CD4-positive, alpha-beta T cell treated with Interleukin-1 beta for 1 hour (primary cell): ENCODE data around the gene EIPR1.
"Not testable (repeated sequence)": the region's sequence is repeated elsewhere in the genome, so short reads cannot be mapped to it uniquely, and the experiment has no call there.

ENCODE experiments used
- DNase-seq, 2 donors: peaks; one replicate each; pipeline ENCODE4 v3.0.0-alpha.2; 2020 to 2022

EIPR1 gene

GRCh38 chr2:3285901-3286645 is 91.5 kb downstream of the EIPR1 start:
- no peak for DNase-seq

DNA sequence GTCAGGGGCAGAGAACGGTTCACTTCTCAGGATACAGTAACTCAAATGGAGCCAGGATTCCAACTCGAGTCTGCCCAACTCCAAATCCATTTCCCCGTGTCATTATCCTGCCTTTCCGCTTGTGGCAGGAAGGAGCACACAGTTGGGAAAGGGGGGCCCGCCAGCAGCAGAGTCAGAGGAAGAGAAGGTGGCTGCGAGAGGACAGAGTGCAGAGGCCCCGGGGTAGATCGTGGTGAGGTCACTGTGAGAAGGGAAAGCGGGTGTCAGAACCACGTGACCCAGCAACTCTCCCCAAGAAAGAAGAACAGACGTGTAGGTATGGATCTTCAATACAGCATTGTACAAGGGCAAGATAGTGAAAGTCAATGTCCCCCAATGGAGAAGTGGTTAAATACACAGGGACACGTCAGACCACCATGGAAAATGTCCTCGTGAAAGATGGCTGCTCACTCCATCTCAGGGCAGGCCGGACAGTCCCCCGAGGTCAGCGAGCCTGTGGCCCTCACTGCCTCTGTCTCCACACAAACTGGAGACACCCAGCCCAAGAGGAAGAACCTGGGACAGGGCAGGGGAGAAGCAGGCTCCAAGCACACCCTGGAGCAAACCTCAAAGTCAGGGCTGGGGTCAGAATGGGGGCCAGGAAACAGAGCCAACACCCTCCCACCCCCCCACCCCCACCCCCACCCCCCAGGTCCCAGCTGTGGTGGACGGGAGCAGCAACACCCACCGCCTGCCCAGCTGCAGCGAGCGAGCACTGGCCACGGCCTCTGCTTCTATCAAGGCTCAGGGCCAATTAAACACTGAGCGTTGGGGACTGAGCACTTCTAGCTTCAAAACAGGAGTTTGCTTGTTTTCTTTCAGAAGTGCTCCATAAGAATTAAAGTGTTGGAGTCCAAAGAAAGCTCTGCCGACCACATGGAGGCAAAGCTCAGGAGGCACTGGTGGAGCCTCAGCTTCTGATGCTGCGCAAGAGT is 92.7 kb downstream of the EIPR1 start:
- no peak for DNase-seq

- DNase-seq = not testable (repeated sequence)
Measured at GRCh38 chr2:3283876-3284656, 93.6 kb downstream of the EIPR1 start.

DNA sequence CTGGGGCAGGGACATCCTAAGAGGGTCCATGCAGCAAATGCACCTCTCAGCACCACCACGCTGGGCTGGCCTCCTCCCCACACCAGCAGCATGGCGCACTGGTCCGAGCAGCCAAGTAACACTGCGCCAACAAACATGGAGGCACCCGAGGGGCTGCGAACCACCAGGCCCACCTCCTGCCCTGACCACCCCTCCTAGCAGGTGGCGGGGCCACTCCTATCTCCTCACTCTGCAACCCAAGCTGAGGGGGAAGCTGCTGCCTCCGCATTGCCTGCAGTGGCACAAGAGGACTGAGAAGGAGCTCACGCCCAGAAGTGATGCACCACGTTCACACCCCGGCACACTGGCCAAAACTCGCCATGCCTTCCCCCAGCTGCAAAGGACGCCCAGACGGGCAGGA is 94.4 kb downstream of the EIPR1 start:
- DNase-seq = no peak

DNA sequence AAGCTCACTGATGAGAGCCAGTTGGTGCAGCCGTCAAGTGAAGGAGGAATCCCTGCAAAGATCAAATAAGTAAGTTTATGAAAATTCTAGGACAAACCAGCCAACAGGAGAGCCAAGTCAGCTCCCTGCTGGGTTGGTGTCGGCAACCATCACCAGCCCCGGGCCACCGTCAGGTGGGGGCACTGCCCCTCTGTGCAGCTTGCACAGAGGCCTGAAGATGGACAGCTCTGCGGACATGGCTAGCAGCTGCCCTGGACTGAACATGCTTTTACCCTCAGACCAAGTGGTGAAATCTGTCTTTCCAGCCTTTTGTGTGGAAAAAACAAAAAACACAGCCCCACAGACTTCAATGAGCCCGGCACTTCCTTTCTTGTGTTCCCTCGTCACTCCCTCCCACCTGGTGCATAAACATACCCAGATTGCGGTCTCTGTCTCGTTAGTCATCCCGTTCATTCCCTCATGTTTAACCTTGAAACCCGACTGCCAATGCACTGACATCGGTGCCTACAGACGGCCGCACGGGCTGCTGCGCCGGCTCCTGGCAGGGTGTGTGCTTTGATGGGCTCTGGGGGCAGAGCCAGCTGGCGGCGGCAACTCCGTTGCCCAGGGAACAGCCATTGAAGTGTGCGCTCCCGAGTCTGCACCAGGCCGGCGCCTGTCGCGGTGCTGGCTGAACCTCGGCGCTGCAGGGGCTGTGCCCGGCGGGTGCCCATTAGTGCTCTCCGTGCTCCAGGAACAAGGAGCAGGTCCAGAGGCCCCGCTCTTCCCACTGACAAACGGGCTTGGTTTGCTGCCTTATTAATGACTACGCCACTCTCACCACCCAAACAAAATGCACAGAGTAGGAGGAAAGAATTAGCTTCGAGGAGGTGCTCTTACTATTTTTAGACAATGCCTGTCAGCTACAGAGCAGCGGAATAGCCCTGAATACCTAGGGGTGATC is 95.3 kb downstream of the EIPR1 start:
- DNase-seq = no peak

DNA sequence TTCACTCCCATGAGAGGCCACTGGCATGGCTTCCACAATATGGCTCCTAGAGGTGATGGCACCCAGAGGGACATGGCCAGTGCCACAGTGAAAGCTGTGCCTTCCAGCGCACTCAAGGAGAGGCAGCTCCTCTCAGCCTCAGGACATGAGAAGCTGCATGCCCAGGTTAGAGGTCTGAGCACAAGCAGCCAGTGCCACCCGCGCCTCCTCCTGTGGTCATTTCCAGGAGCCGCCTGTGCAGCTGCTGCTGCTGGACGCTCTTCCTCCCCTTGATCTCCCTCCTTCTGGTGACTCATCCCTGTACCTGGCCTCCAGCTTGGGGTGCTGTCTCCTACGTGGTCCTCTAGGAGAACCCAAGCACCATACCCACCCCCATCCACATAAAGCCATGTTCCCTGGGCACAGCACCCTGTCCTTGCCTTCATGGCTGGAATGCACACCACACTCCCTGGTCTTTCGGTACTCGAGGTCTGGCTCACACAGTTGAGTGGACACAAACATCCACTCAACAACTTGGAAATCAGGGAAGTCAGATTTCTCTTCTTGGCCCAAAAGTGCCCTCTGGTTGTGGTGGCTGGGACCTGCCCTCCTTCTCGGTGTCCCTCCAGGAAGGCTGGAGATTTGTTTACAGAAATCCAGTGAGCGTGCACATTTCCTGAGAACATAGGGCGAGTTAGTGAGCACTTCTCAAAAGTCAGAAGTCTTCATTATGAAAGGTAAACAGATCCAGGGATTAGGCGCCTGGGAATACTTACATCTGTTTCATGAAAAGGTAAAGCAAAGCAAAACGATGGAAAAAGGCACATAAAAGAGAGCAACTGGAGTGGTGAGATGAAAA is 96.7 kb downstream of the EIPR1 start:
- DNase-seq = no peak

DNA sequence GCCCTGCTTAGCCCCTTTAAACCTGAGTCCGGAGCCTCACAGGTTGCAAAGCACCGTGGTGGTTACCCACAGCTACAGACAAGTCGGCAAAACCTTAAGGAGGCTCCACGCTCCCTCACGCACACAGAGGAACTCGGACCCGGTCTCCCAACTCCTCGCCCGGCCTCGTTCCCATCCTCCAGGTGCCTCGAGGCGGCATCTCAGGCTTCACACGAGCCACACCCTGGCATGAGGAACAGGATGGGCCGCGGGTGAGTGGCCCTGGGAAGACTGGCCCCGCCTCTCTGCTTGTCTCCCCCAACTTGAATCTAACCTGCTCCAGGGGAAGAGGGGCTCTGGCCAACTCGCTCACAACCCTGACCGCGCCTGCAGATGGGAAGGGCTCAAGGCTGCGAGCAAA is 97.4 kb downstream of the EIPR1 start:
- no peak for DNase-seq

DNA sequence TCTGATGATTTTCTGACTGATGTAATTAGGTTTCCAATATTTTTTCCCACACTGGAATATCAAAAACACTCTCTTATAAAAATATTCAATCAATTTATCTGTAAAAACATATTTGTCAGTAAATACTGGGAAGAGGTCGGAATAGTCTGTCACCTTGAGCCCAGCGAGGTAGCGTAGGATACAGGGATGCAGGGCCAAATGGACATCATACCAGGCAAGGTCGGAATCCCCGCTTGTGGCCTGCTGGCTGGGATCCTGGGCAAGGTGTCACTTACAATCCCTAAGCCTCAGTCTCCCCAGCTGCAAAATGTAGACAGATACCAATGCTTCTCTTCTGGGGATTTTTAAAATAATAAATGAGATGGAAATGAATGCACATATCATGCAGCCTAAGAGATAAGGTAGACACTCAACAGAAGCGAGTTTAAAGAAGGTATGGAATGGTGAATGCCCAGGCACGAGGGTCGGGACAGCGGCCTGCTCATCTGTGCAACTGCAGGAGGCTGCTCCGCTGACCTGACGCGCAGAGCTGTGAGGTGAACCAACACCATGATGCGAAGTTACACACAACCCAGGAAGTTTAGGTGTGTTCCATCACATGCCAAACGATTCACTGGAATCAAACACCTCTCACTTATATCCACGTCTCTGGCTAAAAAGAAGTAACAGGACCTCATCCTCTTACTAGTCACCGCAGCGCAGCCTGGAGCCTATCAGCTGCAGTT is 98.2 kb downstream of the EIPR1 start:
- DNase-seq = no peak

DNA sequence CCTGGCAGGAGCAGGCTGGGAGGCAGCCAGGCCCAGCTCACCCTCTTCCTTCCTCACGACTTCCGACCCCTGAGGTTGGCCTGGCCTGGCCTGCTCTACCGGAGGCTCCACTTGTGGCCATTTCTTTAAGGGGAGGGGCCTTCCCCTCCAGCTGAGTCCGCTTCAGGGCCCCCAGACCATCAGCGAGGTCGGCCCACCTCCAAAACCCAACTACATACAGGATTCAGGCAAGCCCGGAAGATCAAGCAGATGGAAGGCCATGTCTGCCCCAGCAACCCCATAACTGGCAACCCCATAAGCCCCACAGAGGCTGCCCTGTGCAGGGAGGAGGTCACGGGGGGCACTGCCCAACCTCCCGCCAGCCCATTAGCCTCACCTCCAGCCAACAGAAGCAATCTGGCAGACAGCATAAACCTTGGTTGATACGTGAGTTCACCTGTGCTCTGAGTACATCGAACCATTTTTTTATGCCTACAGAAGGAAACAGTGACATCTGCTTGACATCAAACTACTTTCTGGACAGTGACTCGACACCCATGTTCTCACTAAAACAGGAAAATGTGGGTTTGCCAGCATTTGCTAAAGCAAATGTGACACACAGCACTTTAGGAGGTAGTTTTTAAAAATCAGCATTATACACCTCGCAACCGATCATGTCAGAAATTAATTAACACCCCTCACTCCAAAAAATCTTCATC is 98.9 kb downstream of the EIPR1 start:
- DNase-seq = no peak

DNA sequence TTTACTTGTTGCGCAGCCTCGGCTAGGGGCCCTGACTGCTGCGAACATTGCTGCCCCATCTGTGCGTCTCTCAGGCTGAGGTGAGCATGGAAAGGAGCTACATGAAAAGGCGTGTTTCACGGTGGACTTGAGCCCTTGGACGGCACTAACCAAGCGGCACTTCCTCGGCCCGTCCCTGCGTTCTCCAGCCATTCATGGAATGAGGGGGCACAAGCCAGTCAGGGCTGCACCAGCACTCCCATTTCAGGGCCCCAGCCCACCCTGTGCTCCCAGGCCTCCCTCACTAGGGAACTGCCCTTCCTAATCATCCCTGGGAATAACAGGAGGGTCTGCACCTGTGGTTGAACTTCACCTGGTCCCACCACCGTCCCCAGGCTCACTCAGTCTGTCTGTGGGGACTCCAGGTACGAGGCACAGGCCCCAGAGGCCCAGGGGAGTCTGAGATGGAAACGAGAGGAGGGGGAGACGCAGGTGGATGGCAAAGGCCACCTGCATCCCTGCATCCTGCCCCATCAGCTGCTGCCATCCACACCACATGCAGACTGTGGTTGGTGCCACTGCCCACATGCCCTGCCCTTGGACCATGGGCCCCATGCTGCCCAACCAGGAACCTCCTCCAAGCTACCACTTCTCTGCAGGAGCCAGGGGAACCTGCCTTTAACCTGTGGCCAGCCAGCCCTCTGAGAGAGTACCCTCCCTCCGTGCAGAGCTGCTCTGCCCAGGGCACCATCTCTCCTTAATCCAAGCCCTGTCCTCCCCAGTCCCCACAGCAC is 99.7 kb downstream of the EIPR1 start:
- no peak for DNase-seq

DNA sequence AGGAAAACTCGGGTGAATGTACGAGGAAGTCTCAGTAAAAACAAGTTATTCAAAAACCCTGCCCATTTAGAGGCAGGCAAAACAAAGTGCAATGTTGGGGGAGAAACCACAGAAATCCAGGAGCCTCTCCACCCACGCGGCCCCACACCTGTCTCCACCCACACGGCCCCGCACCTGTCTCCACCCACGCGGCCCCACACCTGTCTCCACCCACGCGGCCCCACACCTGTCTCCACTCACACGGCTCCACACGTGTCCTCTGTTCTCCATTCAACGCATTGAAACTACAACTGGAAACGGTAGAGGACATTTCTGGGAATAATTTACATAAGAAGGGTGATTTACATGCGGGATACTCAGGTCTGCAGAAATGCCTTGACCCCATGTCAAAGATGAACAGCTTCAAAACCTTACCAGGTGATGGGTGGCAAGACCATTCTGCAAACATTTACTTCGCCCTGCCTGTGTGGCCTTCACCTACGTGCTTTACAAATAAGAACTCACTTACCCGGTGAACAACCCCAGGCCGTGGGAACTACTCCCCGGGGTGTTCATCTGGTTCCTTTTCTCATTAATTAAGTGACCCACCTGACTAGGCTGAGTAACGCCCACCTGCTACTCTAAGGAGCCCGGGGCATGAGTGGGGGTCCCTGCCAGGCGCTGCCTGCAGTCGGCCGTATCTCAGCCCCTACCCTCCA is 100.4 kb downstream of the EIPR1 start:
- no peak for DNase-seq

GRCh38 chr2:3272761-3273160 is 104.9 kb downstream of the EIPR1 start:
- no peak for DNase-seq

DNA sequence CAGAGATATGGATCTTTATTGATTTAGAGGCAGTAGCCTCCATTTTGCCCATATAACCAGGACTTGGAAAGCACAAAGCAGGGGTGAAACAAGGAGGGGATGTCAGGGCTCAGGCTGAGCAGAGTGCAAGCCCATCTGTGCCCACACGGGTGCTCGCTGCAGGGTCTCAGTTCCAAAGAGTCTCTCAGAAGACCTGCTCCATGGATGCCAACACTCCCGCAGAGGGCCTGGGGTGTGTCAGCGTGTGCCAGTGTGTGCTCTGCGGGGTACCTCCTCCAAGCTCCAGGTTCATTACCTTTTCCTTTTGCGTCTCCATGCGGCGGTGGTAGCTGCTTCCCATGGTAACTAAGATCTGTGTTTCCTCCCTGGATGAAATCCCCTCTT is 107.5 kb downstream of the EIPR1 start:
- DNase-seq = no peak

DNA sequence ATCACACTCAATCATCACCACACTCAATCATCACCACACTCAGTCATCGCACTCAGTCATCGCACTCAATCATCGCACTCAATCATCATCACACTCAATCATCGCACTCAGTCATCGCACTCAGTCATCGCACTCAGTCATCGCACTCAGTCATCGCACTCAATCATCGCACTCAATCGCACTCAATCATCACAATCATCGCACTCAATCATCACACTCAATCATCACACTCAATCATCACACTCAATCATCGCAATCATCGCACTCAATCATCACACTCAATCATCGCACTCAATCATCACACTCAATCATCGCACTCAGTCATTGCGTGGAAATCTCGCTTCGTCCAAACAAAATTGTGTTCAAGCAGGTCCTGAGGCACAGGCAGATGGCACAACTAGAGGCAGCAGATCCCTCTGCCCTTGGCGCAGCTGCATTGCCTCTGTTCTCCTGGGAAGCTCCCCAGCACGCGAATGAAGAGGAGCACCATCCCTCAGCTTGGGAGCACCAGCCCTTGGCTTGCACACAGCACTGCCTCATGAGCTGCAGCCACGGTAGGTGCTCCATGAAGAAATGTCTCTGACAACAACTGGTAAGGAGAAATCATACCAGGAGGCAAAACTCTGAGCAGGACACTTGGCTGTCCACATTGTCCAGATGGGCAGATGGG is 108.1 kb downstream of the EIPR1 start:
- no peak for DNase-seq

GRCh38 chr2:3268705-3269029 is 109.0 kb downstream of the EIPR1 start:
- DNase-seq = no peak

GRCh38 chr2:3267869-3268704 is 109.5 kb downstream of the EIPR1 start:
- no peak for DNase-seq
